H1 (cell line): ENCODE measurements around the gene CABP2.

Source experiments
- CTCF ChIP-seq, 3 experiments: IDR thresholded peaks; 1 replicate in 2 of 3; 2 replicates in 1 of 3; pipeline versions ENCODE4 v1.5.1 to v1.6.1; 2011; ENCODE audit warnings: low read length in 3 of 3, mild to moderate bottlenecking in 3 of 3, inconsistent platforms in 2 of 3, low read depth in 1 of 3, moderate library complexity in 1 of 3; ENCODE audit not compliant: insufficient read depth in 1 of 3; ENCODE audit errors: control extremely low read depth in 1 of 3
- MAX ChIP-seq: IDR thresholded peaks from 2 replicates; pipeline ENCODE4 v1.6.1; 2012; ENCODE audit warnings: inconsistent platforms
- NANOG ChIP-seq: IDR thresholded peaks from 2 replicates; pipeline ENCODE4 v1.6.1; 2011; ENCODE audit warnings: low read length, low read depth, mild to moderate bottlenecking, inconsistent platforms; ENCODE audit not compliant: insufficient read depth, poor library complexity, severe bottlenecking
- SP2 ChIP-seq: IDR thresholded peaks from 2 replicates; pipeline ENCODE4 v1.6.1; 2012; ENCODE audit warnings: mild to moderate bottlenecking, low read length, inconsistent platforms
- TEAD4 ChIP-seq: IDR thresholded peaks from 2 replicates; pipeline ENCODE4 v1.6.1; 2012; ENCODE audit warnings: low read depth, low read length, inconsistent platforms, mixed read lengths

DNA sequence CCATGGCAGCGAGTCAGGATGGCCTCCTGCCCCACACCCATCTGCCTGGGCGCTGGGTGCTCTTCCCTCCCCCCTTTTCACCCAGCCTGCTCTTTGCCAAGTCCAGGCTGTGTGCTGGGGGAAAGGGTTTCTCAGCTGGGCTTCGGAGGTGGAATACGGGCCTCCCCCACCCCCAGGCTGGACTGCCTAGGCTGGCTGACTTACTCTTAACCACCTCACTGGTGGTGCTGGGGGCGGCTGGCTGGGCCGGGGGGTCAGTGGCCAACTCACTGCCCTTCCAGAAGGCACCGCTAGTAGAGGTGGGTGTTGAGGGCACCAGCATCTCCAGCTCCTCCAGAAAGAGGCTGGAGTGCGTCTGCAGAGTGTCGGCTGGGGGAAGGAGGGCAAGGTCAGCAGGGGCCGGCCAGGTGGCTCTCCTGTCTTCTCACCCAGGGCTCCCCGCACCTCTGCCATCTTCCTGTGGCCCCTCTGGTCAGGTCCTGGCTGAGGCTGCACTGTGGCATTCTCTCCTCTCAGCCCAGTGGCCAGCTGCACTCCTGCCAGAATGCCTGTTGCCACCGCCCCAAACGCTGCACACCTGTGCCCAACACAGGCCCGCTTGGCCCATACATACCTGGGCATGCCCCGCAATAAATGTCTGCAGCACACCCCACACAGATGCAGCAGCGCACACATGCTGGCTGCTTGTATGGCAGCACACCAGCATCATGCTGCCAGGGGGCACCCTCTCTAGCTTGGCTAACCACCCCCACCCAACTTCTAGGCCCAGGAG lies 27.8 kb downstream of the CABP2 start:
- TF ChIP-seq CTCF (IDR thresholded peaks at IDR 0.05; ENCODE audit: control extremely low read depth in 1 of 3, insufficient read depth in 1 of 3, low read depth in 1 of 3, low read length in 3 of 3) (no peak), SP2 (no peak), TEAD4 (no peak), NANOG (no peak), MAX (no peak)
